Breast epithelium (tissue), 4 donors: ENCODE data around the gene MARCHF2. TPM values are rescaled to one million over a fixed set of nuclear protein-coding genes. Genes with fewer than 3 reads are reported as not detected.
A peak's percentile ranks its signal among the peaks of the same experiment; 100 is the strongest.

ENCODE experiments used
- DNase-seq, 2 donors: peaks; one replicate each; pipeline ENCODE4 v3.0.0-alpha.2; 2019; ENCODE audit warnings: low spot score in 2 of 2
- H3K27ac ChIP-seq, 2 donors: fragments of 200-600 bp; sonication (generic) in 1 of 2; one replicate each; pipeline ENCODE4 v1.5.1; 2016 to 2019; ENCODE audit warnings: mild to moderate bottlenecking in 1 of 2
- H3K27me3 ChIP-seq, 2 donors: fragments of 200-600 bp; sonication (generic) in 1 of 2; one replicate each; pipeline versions ENCODE4 v1.5.1 to v1.6.0; 2017 to 2019; ENCODE audit warnings: control low read depth in 1 of 2, mild to moderate bottlenecking in 1 of 2
- H3K36me3 ChIP-seq: fragments of 200-600 bp; one replicate; pipeline ENCODE4 v1.5.1; 2019
- H3K4me1 ChIP-seq, 2 donors: fragments of 200-600 bp; sonication (generic); one replicate each; pipeline ENCODE4 v1.5.1; 2016 to 2019; ENCODE audit warnings: control low read depth in 1 of 2
- H3K4me3 ChIP-seq, 3 donors: fragments of 200-600 bp; sonication (generic); 1 replicate in 2 of 3; 2 replicates in 1 of 3; pipeline ENCODE4 v1.5.1; 2016 to 2019; ENCODE audit warnings: mild to moderate bottlenecking in 3 of 3, moderate library complexity in 2 of 3
- H3K9me3 ChIP-seq, 2 donors: fragments of 200-600 bp; sonication (generic) in 1 of 2; one replicate each; pipeline ENCODE4 v1.5.1; 2016 to 2019; ENCODE audit warnings: control low read depth in 1 of 2
- POLR2A ChIP-seq: fragments of 450-650 bp; IDR thresholded peaks from one replicate; pipeline ENCODE4 v1.6.1; 2016; ENCODE audit warnings: antibody characterized with exemption, mild to moderate bottlenecking, moderate library complexity
- POLR2AphosphoS5 ChIP-seq, 3 donors: sonication (generic); formaldehyde crosslinking; IDR thresholded peaks; one replicate each; pipeline ENCODE4 v1.6.1; 2017; ENCODE audit warnings: antibody characterized with exemption in 3 of 3
- intact Hi-C: fragments of 100-400 bp; cut with DNase I; formaldehyde crosslinking; loops from one replicate; pipeline ENCODE4 v1.15.1; 2023; ENCODE audit warnings: low total_unique reads
- total RNA-seq, 3 donors: library from RNA; depleted of rRNA; stranded (reverse); fragments of >200 nt; gene quantifications; one replicate each; pipeline ENCODE4 v1.1.0, GENCODE V29; 2016
- TF ChIP-seq, protein P1 (sequence below), 3 donors: fragments of 450-650 bp; IDR thresholded peaks; one replicate each; pipeline ENCODE4 v1.5.1; 2016 to 2017; ENCODE audit warnings: antibody characterized with exemption in 3 of 3, mild to moderate bottlenecking in 3 of 3, moderate library complexity in 3 of 3

MARCHF2 gene
- total RNA-seq, 3 donors from 2014 or later, result 126 to 224 (median 132) TPM

- Histone ChIP-seq H3K9me3 (no peaks in the 10 kb centered on the region), H3K27me3 (no peaks in the 10 kb centered on the region), H3K4me3 (no peak overlapping the region), H3K4me1 (no peaks in the 10 kb centered on the region), H3K27ac (peak overlapping the region in 1 of 2 donors; percentile 27), H3K36me3 (peaks cover 3% of the 10 kb centered on the region)
- TF ChIP-seq POLR2AphosphoS5 (IDR thresholded peaks at IDR 0.05) (no peak), POLR2A (no peak)
- TF ChIP-seq, protein P1, sequence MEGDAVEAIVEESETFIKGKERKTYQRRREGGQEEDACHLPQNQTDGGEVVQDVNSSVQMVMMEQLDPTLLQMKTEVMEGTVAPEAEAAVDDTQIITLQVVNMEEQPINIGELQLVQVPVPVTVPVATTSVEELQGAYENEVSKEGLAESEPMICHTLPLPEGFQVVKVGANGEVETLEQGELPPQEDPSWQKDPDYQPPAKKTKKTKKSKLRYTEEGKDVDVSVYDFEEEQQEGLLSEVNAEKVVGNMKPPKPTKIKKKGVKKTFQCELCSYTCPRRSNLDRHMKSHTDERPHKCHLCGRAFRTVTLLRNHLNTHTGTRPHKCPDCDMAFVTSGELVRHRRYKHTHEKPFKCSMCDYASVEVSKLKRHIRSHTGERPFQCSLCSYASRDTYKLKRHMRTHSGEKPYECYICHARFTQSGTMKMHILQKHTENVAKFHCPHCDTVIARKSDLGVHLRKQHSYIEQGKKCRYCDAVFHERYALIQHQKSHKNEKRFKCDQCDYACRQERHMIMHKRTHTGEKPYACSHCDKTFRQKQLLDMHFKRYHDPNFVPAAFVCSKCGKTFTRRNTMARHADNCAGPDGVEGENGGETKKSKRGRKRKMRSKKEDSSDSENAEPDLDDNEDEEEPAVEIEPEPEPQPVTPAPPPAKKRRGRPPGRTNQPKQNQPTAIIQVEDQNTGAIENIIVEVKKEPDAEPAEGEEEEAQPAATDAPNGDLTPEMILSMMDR (IDR thresholded peaks at IDR 0.05), result no peak
- intact Hi-C loops, result no loop called here
- no peak for DNase-seq
These were observed 74.2 kb downstream of the MARCHF2 start for GRCh38 chr19:8487137-8487851.

GRCh38 chr19:8488365-8488764, 75.3 kb downstream of the MARCHF2 start:
- no peaks in the 10 kb centered on the region for H3K4me1 ChIP-seq
- intact Hi-C loops, result no loop called here
- DNase-seq, result no peak
- H3K36me3 ChIP-seq, result peaks cover 3% of the 10 kb centered on the region
- H3K27ac ChIP-seq, result no peak overlapping the region
- no peak overlapping the region for H3K4me3 ChIP-seq
- no peaks in the 10 kb centered on the region for H3K9me3 ChIP-seq
- no peaks in the 10 kb centered on the region for H3K27me3 ChIP-seq
- TF ChIP-seq POLR2A (no peak), POLR2AphosphoS5 (IDR thresholded peaks at IDR 0.05) (no peak)
- TF ChIP-seq, protein P1 (IDR thresholded peaks at IDR 0.05), result no peak

Other genes with a start within 250 kb of the MARCHF2 start
- 100 to 1,000 TPM in 1 of 3 donors, 10 to 100 TPM in 2; 26.4 to 141 (median 64.1) TPM for gene CERS4, start 203.9 kb upstream of the MARCHF2 start, total RNA-seq
- gene CD320, start 104.9 kb upstream of the MARCHF2 start, total RNA-seq, result 10 to 100 TPM; 26.9 to 98.6 (median 30.9) TPM
- gene NDUFA7, start 91.9 kb upstream of the MARCHF2 start, total RNA-seq, result 10 to 100 TPM; 23.2 to 27.5 (median 25.8) TPM
- gene RPS28, start 91.8 kb upstream of the MARCHF2 start, total RNA-seq, result 1,000 to 10,000 TPM in 1 of 3 donors, 100 to 1,000 TPM in 2; 676 to 1,337 (median 789) TPM
- gene KANK3, start 70.0 kb upstream of the MARCHF2 start, total RNA-seq, result 10 to 100 TPM in 1 of 3 donors, 1 to 10 TPM in 2; 5.6 to 26.2 (median 7.8) TPM
- gene ANGPTL4, start 49.1 kb upstream of the MARCHF2 start, total RNA-seq, result 100 to 1,000 TPM in 2 of 3 donors, 10 to 100 TPM in 1; 90.9 to 186 (median 118) TPM
- 10 to 100 TPM; 39.5 to 57.7 (median 41.3) TPM for gene RAB11B, start 22.9 kb upstream of the MARCHF2 start, total RNA-seq
- 100 to 1,000 TPM in 2 of 3 donors, 10 to 100 TPM in 1; 84.8 to 153 (median 116) TPM for gene HNRNPM, start 31.7 kb downstream of the MARCHF2 start, total RNA-seq
- gene PRAM1, start 89.3 kb downstream of the MARCHF2 start, total RNA-seq, result under 1 TPM; 0.16 to 0.73 (median 0.33) TPM
- 10 to 100 TPM in 1 of 3 donors, 1 to 10 TPM in 2; 7.4 to 13.5 (median 7.5) TPM for gene ZNF414, start 100.9 kb downstream of the MARCHF2 start, total RNA-seq
- 10 to 100 TPM in 2 of 3 donors, 1 to 10 TPM in 1; 8.5 to 31.0 (median 11.3) TPM for gene MYO1F, start 164.1 kb downstream of the MARCHF2 start, total RNA-seq
- gene ADAMTS10, start 197.4 kb downstream of the MARCHF2 start, total RNA-seq, result 10 to 100 TPM; 23.4 to 68.2 (median 48.2) TPM
- gene NFILZ, start 217.3 kb downstream of the MARCHF2 start, total RNA-seq, result not detected